Activated CD8-positive, alpha-beta T cell treated with anti-CD3 and anti-CD28 coated beads, Interleukin-2, amount 10 ng/mL, durations not matched to agents 7 days and 5 days (primary cell): ENCODE results near the gene ZFPL1. TPM values are rescaled to one million over a fixed set of nuclear protein-coding genes. Genes with fewer than 3 reads are reported as not detected.
A peak's percentile ranks its signal among the peaks of the same experiment; 100 is the strongest.

Experiments
- ATAC-seq: fragments of 150-1000 bp; cut with Tn5 transposase; one replicate; pipeline ENCODE4 v1.10.0; 2021; ENCODE audit warnings: moderate library complexity
- CTCF ChIA-PET: fragments of 350-600 bp; sonication (Branson Sonifier 250); formaldehyde crosslinking; loops from one replicate; lab custom pipeline; 2021; ENCODE audit warnings: antibody characterized with exemption; lab: Charles Lee
- POLR2A ChIA-PET: fragments of 350-600 bp; sonication (Branson Sonifier 250); formaldehyde crosslinking; loops from one replicate; lab custom pipeline; 2021; ENCODE audit warnings: antibody characterized with exemption; lab: Charles Lee
- DNase-seq: peaks from one replicate; pipeline ENCODE4 v3.0.0-alpha.2; 2020
- H3K27ac Mint-ChIP-seq: one replicate; pipeline ENCODE4 v1.8.0; 2021; ENCODE audit warnings: mild to moderate bottlenecking, mixed read lengths
- H3K27me3 Mint-ChIP-seq: one replicate; pipeline ENCODE4 v1.8.0; 2021; ENCODE audit warnings: low read depth, mixed read lengths
- H3K36me3 Mint-ChIP-seq: one replicate; pipeline ENCODE4 v1.8.0; 2021; ENCODE audit warnings: low read depth, mixed read lengths
- H3K4me1 Mint-ChIP-seq: one replicate; pipeline ENCODE4 v1.8.0; 2021; ENCODE audit warnings: low read depth, mixed read lengths
- H3K4me3 Mint-ChIP-seq: one replicate; pipeline ENCODE4 v1.8.0; 2021; ENCODE audit warnings: mild to moderate bottlenecking, mixed read lengths
- H3K9me3 Mint-ChIP-seq: one replicate; pipeline ENCODE4 v1.8.0; 2022; ENCODE audit warnings: mixed read lengths; ENCODE audit not compliant: insufficient read depth
- total RNA-seq, 2 experiments: library from RNA; stranded (reverse); gene quantifications; one replicate each; pipeline ENCODE4 v1.2.3, GENCODE V29; 2021

Gene ZFPL1
- total RNA-seq, 2 experiments from 2014 or later: 28.0 to 28.8 TPM

DNA sequence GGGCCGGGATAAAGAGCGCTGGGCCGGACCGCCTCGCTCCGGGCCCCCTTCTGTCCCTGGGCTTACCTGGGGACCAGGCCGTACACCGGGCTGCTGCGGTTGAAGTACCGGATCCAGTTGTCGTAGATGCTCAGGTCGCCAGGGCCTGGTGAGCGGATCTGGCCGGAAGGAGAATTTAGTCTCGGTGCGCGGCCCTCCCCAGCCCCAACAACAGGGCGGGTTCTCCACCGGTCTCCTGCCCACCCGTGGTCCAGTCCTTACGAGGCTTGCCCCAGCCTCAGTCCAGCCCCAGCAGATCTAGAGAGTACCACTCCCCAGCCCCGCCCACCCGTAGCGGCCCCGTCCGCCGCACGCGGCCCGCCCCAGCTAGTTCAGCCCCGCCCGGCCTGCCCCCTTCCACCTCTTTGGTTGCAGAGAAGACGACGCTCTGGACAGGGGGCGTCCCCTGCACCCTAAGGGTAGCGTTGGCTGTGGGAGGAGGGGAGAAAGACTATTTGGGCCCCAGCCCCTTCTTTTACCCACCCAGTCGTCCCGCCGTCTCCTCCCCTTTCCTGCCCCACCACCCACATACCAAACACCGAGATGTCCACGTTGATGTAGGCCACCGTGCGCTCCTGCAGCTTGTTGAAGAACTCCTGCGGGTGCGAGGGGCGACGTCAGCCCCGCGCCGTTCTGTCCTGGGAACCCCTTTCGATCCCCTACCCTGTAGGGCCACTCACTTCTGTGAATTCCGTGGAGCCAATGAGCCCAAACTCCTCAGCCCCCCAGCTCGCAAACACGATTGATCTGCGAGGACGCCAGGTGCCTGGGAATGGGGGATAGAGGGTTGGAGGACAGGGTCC, 36.2 kb upstream of the ZFPL1 start:
- H3K9me3 Mint-ChIP-seq: no peaks in the 10 kb centered on the region
- H3K27ac Mint-ChIP-seq: peak overlapping the region; percentile 77
- ATAC-seq (peak; percentile 63), DNase-seq (no peak)
- POLR2A ChIA-PET: interaction anchor here (1.4 kb wide), 1 partner anchor 49 kb away, joined by 4 read pairs; no protein-coding TSS in a partner anchor
- H3K36me3 Mint-ChIP-seq: peaks cover 12% of the 10 kb centered on the region
- CTCF ChIA-PET: interaction anchor here (1.0 to 1.5 kb wide), 2 partner anchors 51 to 73 kb away, joined by 3 to 5 read pairs; no protein-coding TSS in a partner anchor
- H3K27me3 Mint-ChIP-seq: no peaks in the 10 kb centered on the region
- H3K4me3 Mint-ChIP-seq: peak overlapping the region; percentile 66
- H3K4me1 Mint-ChIP-seq: peaks cover 37% of the 10 kb centered on the region

DNA sequence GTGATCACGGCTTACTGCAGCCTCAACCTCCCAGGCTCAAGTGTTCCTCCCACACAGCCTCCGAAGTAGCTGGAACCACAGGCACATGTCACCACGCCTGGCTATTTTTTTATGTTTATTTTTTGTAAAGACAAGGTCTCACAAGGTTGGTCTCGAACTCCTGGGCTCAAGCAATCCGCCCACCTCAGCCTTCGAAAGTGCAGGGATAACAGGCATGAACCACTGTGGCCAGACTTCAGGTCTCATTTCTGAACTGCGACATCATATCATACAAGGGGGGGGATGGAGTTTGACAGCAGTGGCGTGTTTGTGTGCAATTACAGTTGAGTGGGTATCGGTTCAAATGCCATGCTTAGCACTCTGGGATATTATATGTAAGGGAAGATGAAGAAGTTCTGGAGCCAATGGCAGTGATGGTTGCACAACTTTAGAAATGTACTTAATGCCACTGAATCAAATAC, 32.6 kb upstream of the ZFPL1 start:
- no peaks in the 10 kb centered on the region for H3K9me3 Mint-ChIP-seq
- no peak overlapping the region for H3K27ac Mint-ChIP-seq
- DNase-seq: no peak
- peaks cover 35% of the 10 kb centered on the region for H3K4me1 Mint-ChIP-seq
- POLR2A ChIA-PET: no interaction called here
- CTCF ChIA-PET: no interaction called here
- H3K4me3 Mint-ChIP-seq: no peak overlapping the region
- no peak for ATAC-seq
- H3K36me3 Mint-ChIP-seq: no peaks in the 10 kb centered on the region
- peaks cover 4% of the 10 kb centered on the region for H3K27me3 Mint-ChIP-seq

DNA sequence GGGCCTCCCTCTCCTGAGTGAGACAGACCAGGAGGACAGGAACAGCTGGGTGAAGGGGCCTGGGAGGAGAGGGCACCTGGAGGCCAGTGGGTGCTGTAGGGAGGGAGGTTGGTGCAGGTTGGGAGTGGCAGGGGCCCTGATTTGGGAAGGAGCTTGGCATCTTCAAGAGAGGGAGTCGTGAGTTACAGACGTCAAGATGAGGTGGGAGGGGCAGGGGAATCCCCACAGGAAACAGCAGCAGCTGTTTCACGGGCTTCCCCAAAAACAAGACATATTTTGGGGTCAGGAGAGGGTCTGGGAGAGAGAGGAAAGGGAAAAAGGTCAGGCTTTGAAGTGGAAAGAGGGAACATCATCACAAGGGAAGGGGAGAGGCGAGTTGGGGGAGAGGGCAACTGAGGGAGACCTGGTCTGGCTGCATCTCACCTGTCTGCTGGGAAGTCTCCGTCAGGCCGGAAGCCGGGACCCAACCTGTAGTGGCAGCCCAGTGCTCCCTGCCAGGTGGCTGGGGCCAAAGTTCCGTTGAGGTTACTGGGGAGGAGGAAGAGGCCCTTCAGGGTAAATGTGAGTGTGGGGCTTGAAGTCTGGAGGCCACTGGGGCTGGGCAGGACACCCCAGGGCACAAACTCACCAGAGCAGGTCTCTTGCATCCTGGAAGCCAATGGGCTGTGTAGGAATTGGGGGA, 30.1 kb upstream of the ZFPL1 start:
- Mint-ChIP-seq H3K4me3 (peak overlapping the region; percentile 51), H3K4me1 (peaks cover 14% of the 10 kb centered on the region), H3K27ac (peak overlapping the region; percentile 75), H3K9me3 (no peaks in the 10 kb centered on the region), H3K27me3 (peaks cover 4% of the 10 kb centered on the region), H3K36me3 (no peaks in the 10 kb centered on the region)
- ATAC-seq (peak; percentile 45), DNase-seq (no peak)
- ChIA-PET POLR2A (interaction anchor here (0.8 kb wide), 1 partner anchor 13 kb away, joined by 4 read pairs; the partner anchor contains the start of gene SAC3D1), CTCF (no interaction called here)

DNA sequence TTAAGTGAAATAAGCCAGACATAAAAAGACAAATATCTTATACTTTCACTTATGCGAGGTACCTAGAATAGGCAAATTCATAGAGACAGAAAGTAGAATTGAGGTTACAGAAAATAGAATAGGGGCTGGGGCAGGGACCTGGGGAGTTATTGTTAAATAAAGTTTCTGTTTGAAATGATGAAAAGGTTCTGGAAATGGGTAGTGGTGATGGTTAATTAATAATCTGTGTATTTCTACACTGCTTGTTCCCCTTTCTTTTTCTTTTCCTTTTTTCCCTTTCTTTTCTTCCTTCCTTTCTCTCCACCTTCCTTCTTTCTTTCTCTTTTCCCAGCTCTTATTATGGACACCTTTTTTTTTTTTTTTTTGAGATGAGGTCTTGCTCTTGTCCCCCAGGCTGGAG, 28.5 kb upstream of the ZFPL1 start:
- Mint-ChIP-seq H3K27me3 (peaks cover 4% of the 10 kb centered on the region), H3K9me3 (no peaks in the 10 kb centered on the region), H3K4me1 (peaks cover 21% of the 10 kb centered on the region), H3K27ac (no peak overlapping the region), H3K36me3 (no peaks in the 10 kb centered on the region), H3K4me3 (no peak overlapping the region)
- ChIA-PET POLR2A (no interaction called here), CTCF (no interaction called here)
- ATAC-seq (no peak), DNase-seq (no peak)

DNA sequence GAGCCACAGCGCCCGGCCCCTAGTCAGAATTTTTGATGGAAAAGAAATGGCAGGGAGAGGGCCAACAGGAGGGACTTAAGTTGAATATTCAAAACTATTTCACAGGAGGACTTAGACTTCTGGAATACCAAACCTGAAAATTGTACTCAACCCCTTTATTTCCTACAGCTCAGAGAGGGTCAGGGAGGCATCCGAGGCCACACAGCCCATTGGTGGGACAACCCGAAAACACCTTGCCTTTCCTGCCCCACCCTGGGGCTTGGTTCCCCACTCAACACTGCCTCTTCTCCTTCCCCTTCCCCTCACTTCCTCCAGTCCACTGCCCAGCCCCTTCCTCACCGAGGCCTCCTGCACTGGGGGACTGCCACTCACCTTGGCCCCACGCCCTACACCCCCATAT, 27.0 kb upstream of the ZFPL1 start:
- POLR2A ChIA-PET: interaction anchor here (0.6 to 1.2 kb wide), 2 partner anchors 24 to 26 kb away, joined by 4 read pairs; partner anchors contain the start of gene CDCA5
- CTCF ChIA-PET: interaction anchor here (1.5 kb wide), 1 partner anchor 43 kb away, joined by 5 read pairs; the partner anchor contains the start of gene ARL2

DNA sequence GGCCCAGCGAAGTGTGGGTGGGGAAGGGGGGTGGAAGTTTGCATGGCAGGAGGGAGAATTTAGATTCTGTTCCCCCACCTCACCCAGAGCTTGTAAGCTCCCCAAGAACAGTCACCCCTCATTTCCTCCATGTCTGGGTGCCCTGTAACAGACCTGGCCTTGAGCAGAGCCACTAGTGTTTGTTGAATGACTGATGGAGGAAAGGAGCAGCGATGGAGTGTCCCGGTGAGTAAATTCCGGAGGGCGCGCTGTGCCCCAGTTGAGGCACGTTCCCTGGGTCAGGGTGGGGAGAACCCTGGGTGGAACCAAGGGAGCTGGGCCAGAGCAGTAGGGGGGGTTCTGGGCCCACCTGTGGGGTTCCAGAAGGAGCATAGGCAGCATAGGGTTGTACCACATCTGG, 26.5 kb upstream of the ZFPL1 start:
- CTCF ChIA-PET: interaction anchor here (1.5 kb wide), 1 partner anchor 43 kb away, joined by 5 read pairs; the partner anchor contains the start of gene ARL2
- no peak overlapping the region for H3K27ac Mint-ChIP-seq
- POLR2A ChIA-PET: interaction anchor here (1.2 kb wide), 1 partner anchor 26 kb away, joined by 4 read pairs; the partner anchor contains the start of gene CDCA5
- H3K4me1 Mint-ChIP-seq: peaks cover 28% of the 10 kb centered on the region
- ATAC-seq (no peak), DNase-seq (no peak)
- no peaks in the 10 kb centered on the region for H3K9me3 Mint-ChIP-seq
- no peak overlapping the region for H3K4me3 Mint-ChIP-seq
- H3K27me3 Mint-ChIP-seq: peaks cover 4% of the 10 kb centered on the region
- H3K36me3 Mint-ChIP-seq: no peaks in the 10 kb centered on the region

More for the DNA sequence above, 27.0 kb upstream of the ZFPL1 start:
- no peak for ATAC-seq
- H3K27me3 Mint-ChIP-seq: peaks cover 4% of the 10 kb centered on the region
- no peaks in the 10 kb centered on the region for H3K9me3 Mint-ChIP-seq
- H3K27ac Mint-ChIP-seq: no peak overlapping the region
- H3K4me3 Mint-ChIP-seq: no peak overlapping the region
- DNase-seq: no peak
- peaks cover 28% of the 10 kb centered on the region for H3K4me1 Mint-ChIP-seq
- H3K36me3 Mint-ChIP-seq: no peaks in the 10 kb centered on the region

DNA sequence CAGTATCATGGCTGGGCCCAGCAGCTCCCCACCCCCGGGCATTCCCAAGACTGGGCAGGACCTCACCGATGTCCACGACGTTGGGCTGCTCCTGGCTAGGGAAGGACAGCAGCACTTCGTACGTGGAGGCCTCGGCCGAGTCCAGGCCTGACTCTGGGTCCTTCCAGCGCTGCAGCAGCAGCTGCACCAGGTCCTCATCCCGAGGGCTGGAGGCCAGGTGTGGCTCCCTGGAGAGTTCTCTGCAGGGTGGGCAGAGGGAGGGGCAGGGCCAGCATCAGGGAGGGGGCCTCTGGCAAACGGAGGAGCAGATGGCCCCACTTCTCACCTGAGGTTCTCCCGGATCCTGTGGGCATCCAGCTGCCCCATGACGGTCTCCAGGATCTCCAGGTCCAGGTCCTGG, 26.0 kb upstream of the ZFPL1 start:
- ChIA-PET CTCF (interaction anchor here (1.5 kb wide), 1 partner anchor 44 kb away, joined by 5 read pairs; the partner anchor contains the start of gene ARL2), POLR2A (interaction anchor here (0.6 to 1.2 kb wide), 2 partner anchors 25 to 442 kb away, joined by 3 to 4 read pairs; partner anchors contain the start of gene CDCA5)
- peaks cover 4% of the 10 kb centered on the region for H3K27me3 Mint-ChIP-seq

DNA sequence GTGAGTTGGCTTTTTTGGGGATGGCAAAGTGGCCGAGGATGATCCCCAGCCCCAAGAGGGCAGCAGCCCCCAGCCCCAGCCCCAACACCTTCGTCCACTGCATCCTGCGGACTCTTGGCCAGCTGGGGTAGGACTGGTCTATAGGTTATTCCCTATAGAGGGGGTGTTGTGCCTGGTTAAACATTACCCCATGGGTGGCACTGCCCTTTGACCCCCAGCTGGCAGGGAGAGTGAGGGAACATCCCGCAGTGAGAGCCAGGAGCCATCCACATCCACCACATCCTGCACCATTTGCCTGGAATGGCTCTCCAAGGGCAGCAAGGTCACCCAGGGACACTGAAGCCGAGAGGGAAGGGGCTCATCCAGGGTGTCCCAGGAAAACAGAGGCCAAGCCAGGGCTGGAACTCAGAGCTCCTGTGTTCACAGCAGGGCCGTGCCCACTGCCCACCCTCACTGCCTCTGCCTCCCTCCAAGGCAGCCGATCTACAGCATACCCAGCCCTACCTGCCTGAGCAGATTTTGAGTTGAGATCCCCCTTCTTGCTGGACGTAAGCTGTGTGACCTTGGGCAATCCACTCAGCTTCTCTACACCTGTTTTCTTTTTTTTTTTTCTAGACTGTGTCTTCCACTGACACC, 25.5 kb upstream of the ZFPL1 start, which contains the start of gene NAALADL1:
Gene NAALADL1 (minus strand): TSS at position 135 of the 636 bp plus-strand sequence. CDS start 32 bp downstream, at position 103.
- ATAC-seq (no peak), DNase-seq (no peak)
- Mint-ChIP-seq H3K27me3 (peaks cover 4% of the 10 kb centered on the region), H3K9me3 (no peaks in the 10 kb centered on the region), H3K4me1 (peaks cover 24% of the 10 kb centered on the region), H3K36me3 (no peaks in the 10 kb centered on the region), H3K27ac (no peak within 1 kb of the TSS), H3K4me3 (no peak within 1 kb of the TSS)
- CTCF ChIA-PET: interaction anchor here (1.5 kb wide), 1 partner anchor 44 kb away, joined by 5 read pairs; the partner anchor contains the start of gene ARL2
- POLR2A ChIA-PET: interaction anchor here (0.6 kb wide), 1 partner anchor 441 kb away, joined by 3 read pairs; no protein-coding TSS in a partner anchor

More for the DNA sequence above, 26.0 kb upstream of the ZFPL1 start:
- H3K4me1 Mint-ChIP-seq: peaks cover 28% of the 10 kb centered on the region
- no peak overlapping the region for H3K27ac Mint-ChIP-seq
- no peak for ATAC-seq
- DNase-seq: no peak
- no peaks in the 10 kb centered on the region for H3K36me3 Mint-ChIP-seq
- H3K9me3 Mint-ChIP-seq: no peaks in the 10 kb centered on the region
- H3K4me3 Mint-ChIP-seq: no peak overlapping the region

DNA sequence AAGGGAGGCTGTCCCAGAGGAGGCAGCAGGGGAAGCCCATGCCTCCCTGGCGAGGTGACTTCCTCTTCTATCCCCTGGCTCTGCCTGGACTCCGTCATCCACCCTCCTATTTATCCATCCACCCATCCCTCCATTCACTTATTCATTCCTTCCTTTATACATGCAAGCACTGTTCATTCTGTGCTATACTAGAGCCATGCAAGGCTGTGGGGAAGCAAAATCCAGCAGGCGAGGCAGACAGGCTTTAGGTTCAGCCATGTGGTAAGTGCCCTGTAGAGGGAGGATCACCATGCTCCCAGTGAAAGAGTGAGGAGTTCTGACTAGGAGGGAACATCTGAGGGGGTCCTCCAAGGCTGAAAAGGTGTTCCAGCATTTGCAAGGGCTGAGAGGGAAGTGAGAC, 24.5 kb upstream of the ZFPL1 start:
- Mint-ChIP-seq H3K9me3 (no peaks in the 10 kb centered on the region), H3K27ac (no peak overlapping the region), H3K4me1 (peaks cover 14% of the 10 kb centered on the region), H3K36me3 (no peaks in the 10 kb centered on the region), H3K27me3 (peaks cover 5% of the 10 kb centered on the region), H3K4me3 (no peak overlapping the region)
- ChIA-PET POLR2A (no interaction called here), CTCF (no interaction called here)
- ATAC-seq (no peak), DNase-seq (no peak)

DNA sequence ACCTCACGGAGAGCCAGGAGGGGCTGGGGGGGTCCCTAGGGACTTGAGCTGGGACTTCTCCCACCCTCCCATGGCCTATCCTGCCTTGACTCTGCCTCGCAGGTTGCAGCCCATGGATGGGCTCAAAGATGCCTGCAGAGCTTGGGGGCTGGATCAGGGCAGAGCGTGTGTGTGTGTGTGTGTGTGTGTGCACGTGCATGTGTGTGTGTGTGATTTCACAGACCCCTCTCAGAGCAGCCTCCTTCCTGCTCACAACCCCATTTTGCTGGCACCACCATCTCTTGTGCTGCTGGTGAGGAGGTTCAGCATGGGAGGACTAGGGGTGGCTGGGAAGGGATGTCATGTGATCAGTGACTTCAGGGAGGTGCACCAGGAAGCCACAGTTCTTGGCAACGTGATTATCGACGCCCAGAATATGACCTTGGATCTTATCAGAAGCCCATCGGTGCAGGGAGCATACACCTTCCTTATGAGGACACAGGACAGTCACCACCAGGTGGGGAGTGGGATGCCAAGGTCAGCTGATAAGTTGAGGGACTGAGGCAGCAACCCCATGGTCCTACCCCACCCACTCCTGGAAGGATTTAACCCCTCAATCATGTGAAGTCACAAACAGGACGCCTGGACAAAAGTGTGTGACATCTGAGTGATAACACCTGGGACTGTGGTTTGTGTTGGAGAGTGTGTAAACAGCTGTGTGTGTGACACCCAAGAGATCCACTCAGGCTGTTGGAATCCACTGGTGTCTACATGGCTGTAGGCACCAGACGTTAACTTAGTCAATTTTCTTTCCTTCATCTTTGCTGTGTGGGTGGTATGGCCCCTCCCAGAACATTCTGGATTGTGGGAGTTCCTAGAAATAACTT, 23.8 kb upstream of the ZFPL1 start:
- no peak for ATAC-seq
- Mint-ChIP-seq H3K4me3 (no peak overlapping the region), H3K27ac (peak overlapping the region; percentile 28), H3K4me1 (peaks cover 14% of the 10 kb centered on the region), H3K9me3 (no peaks in the 10 kb centered on the region), H3K36me3 (no peaks in the 10 kb centered on the region), H3K27me3 (peaks cover 5% of the 10 kb centered on the region)
- CTCF ChIA-PET: no interaction called here
- DNase-seq: no peak
- POLR2A ChIA-PET: no interaction called here
